Heart right ventricle (tissue), 16 donors: ENCODE data around the gene CELF4. TPM values are rescaled to one million over a fixed set of nuclear protein-coding genes. Genes with fewer than 3 reads are reported as not detected.

ENCODE experiments used
- ATAC-seq, 8 donors: fragments of 200-7000 bp; cut with Tn5 transposase; one replicate each; pipeline ENCODE4 v1.9.1; 2020; ENCODE audit warnings: mild to moderate bottlenecking in 8 of 8, moderate library complexity in 8 of 8, moderate number of reproducible peaks in 1 of 8
- DNase-seq, 2 donors: peaks; one replicate each; pipeline ENCODE4 v3.0.0-alpha.2; 2020
- H3K27ac ChIP-seq, 10 donors: fragments of 200-600 bp; sonication (generic) in 2 of 10; one replicate each; pipeline versions ENCODE4 v1.5.0 to v1.8.0; 2020 to 2022; ENCODE audit warnings: mild to moderate bottlenecking in 3 of 10
- H3K27me3 ChIP-seq, 7 donors: fragments of 200-600 bp; one replicate each; pipeline ENCODE4 v1.8.0; 2021 to 2022; ENCODE audit warnings: mild to moderate bottlenecking in 2 of 7
- H3K36me3 ChIP-seq, 9 donors: fragments of 200-600 bp; sonication (generic) in 1 of 9; one replicate each; pipeline versions ENCODE4 v1.5.0 to v1.8.0; 2020 to 2022; ENCODE audit warnings: mild to moderate bottlenecking in 2 of 9
- H3K4me1 ChIP-seq, 9 donors: fragments of 200-600 bp; sonication (generic) in 1 of 9; one replicate each; pipeline versions ENCODE4 v1.5.0 to v1.8.0; 2020 to 2022; ENCODE audit warnings: mild to moderate bottlenecking in 4 of 9
- H3K4me3 ChIP-seq, 10 donors: fragments of 200-600 bp; sonication (generic) in 2 of 10; one replicate each; pipeline versions ENCODE4 v1.5.0 to v1.8.0; 2020 to 2022; ENCODE audit warnings: mild to moderate bottlenecking in 7 of 10, moderate library complexity in 2 of 10
- H3K9me3 ChIP-seq, 11 donors: fragments of 200-600 bp in 10 of 11; sonication (generic) in 2 of 11; one replicate each; pipeline versions ENCODE4 v1.5.0 to v1.8.0; 2013 to 2022; ENCODE audit warnings: mild to moderate bottlenecking in 2 of 11, control low read depth in 1 of 11, moderate library complexity in 1 of 11
- CTCF ChIP-seq, 9 donors: fragments of 200-600 bp; sonication (generic) in 2 of 9; IDR thresholded peaks; one replicate each; pipeline versions ENCODE4 v1.5.0 to v1.8.0; 2021 to 2022; ENCODE audit warnings: antibody characterized with exemption in 9 of 9, mild to moderate bottlenecking in 5 of 9, moderate library complexity in 1 of 9
- WGBS, 2 donors: extraction: QIAGEN DNeasy Blood & Tissue Kit; methylation state at CpG; one replicate each; pipeline ENCODE4 v1.1.7; 2013; ENCODE audit warnings: inconsistent platforms in 1 of 2; 5-methylcytosine and 5-hydroxymethylcytosine counted together
- intact Hi-C, 10 donors: fragments of 100-400 bp; cut with DNase I; formaldehyde crosslinking; loops; one replicate each; pipeline versions ENCODE4 v1.11.1 to v1.14.2; 2022
- polyA plus RNA-seq, 2 donors: library from polyadenylated mRNA; stranded (reverse); fragments of 200-250 nt; gene quantifications; one replicate each; pipeline ENCODE4 v1.2.3, GENCODE V29; 2013
- total RNA-seq, 10 donors: library from RNA; stranded (reverse); fragmentation: NEBNext Ultra II Directional in 3 of 10; extraction: Animal tissue kit (Norgen Biotek cat#: 25700) in 3 of 10; gene quantifications; one replicate each; pipeline versions ENCODE4 v1.2.1 to v1.2.4, GENCODE V29; 2021 to 2023
- donor health status: Arrhythmogenic right ventricular cardiomyopathy.
- donor health status: ischemic (EF 13 %, LVEDD 7.1; RV severe dilation, severe dysfunction).
- donor health status: healthy with polysubstance abuse.
- donor health status: DM: no; HTN: yes; CAD: no.
- donor health status: DM: no; HTN: no; CAD: no.
- donor health status: ischemic (EF 25% LVEDD 6.9; RV normal size, moderate dysfunction).
- donor health status: ischemic (EF 25% LVEDD 5.7; RV mildly dilated, moderate dysfunction).
- donor health status: healthy.
- donor health status: DM: yes; HTN: yes; CAD: no.
- donor health status: Ischemic cardiomyopathy.
- donor health status: ischemic (EF 35%, LVEDD 5.7; RV mildly dilated, moderate dysfunction).
- donor health status: nonischemic (EF 11% LVEDD 7.7; RV severe dilation, severe dysfunction).
- donor health status: DM: yes; HTN: yes; CAD: no.
- donor health status: PGD.
- donor health status: ischemic (EF 29% LVEDD 5.4; RV normal size, mild dysfunction).
- donor health status: nonischemic (EF 23%, LVEDD 6.1; RV moderate dilation, normal function).

CELF4 gene
- total and polyA plus RNA-seq, 12 donors = 0.07 to 1.2 (median 0.31) TPM; not detected in 1

- intact Hi-C loops = loop anchor here in 6 of 10 donors (5.0 kb wide), 1 partner anchor 196 kb away; no protein-coding TSS in a partner anchor
- WGBS, 2 donors = 82 to 84% methylated on average over 5 of the region's 5 CpGs
- no peak for DNase-seq
- no peaks in the 10 kb centered on the region for H3K36me3 ChIP-seq
- no peak overlapping the region for H3K4me3 ChIP-seq
- no peak for TF ChIP-seq CTCF (IDR thresholded peaks at IDR 0.05)
- no peak overlapping the region for H3K27ac ChIP-seq
- ATAC-seq = no peak
- H3K27me3 ChIP-seq = peaks cover 0 to 46% (median 33%) of the 10 kb centered on the region in 7 donors
- H3K4me1 ChIP-seq = no peaks in the 10 kb centered on the region
- H3K9me3 ChIP-seq = no peaks in the 10 kb centered on the region
These were observed 224.0 kb downstream of the CELF4 start for GRCh38 chr18:37341473-37342086.

- Histone ChIP-seq H3K27ac (no peak overlapping the region), H3K27me3 (peaks cover 0 to 44% (median 27%) of the 10 kb centered on the region in 7 donors), H3K9me3 (no peaks in the 10 kb centered on the region), H3K4me3 (no peak overlapping the region), H3K4me1 (no peaks in the 10 kb centered on the region), H3K36me3 (no peaks in the 10 kb centered on the region)
- DNase-seq = no peak
- no peak for ATAC-seq
- 55 to 61% methylated on average over 2 of the region's 2 CpGs for WGBS, 2 donors
- intact Hi-C loops = loop anchor here in 6 of 10 donors (5.0 kb wide), 1 partner anchor 196 kb away; no protein-coding TSS in a partner anchor
- TF ChIP-seq CTCF (IDR thresholded peaks at IDR 0.05) = no peak
These were observed 224.6 kb downstream of the CELF4 start for GRCh38 chr18:37341016-37341415.

GRCh38 chr18:37339701-37340215 is 225.8 kb downstream of the CELF4 start:
- Histone ChIP-seq H3K9me3 (no peaks in the 10 kb centered on the region), H3K4me3 (no peak overlapping the region), H3K27ac (no peak overlapping the region), H3K27me3 (peaks cover 0 to 40% (median 15%) of the 10 kb centered on the region in 7 donors), H3K36me3 (no peaks in the 10 kb centered on the region), H3K4me1 (no peaks in the 10 kb centered on the region)
- no peak for TF ChIP-seq CTCF (IDR thresholded peaks at IDR 0.05)
- intact Hi-C loops = loop anchor here in 6 of 10 donors (5.0 kb wide), 1 partner anchor 198 kb away; no protein-coding TSS in a partner anchor
- DNase-seq = no peak
- no peak for ATAC-seq
- 73% methylated on average over 11 of the region's 11 CpGs for WGBS, 2 donors

GRCh38 chr18:37336568-37337285 is 228.9 kb downstream of the CELF4 start:
- no peak for DNase-seq
- 89 to 91% methylated on average over 27 of the region's 27 CpGs for WGBS, 2 donors
- Histone ChIP-seq H3K36me3 (no peaks in the 10 kb centered on the region), H3K4me1 (no peaks in the 10 kb centered on the region), H3K4me3 (no peak overlapping the region), H3K27me3 (peaks cover 0 to 26% (median 4%) of the 10 kb centered on the region in 7 donors), H3K9me3 (no peaks in the 10 kb centered on the region), H3K27ac (no peak overlapping the region)
- TF ChIP-seq CTCF (IDR thresholded peaks at IDR 0.05) = no peak
- no peak for ATAC-seq
- intact Hi-C loops = no loop called here
